HepG2 (cell line): Measurements from ENCODE around the gene HNRNPF. TPM values are rescaled to one million over a fixed set of nuclear protein-coding genes. Genes with fewer than 3 reads are reported as not detected.

Experiments
- ATAC-seq: fragments of 200-7000 bp; cut with Tn5 transposase; 3 replicates; pipeline ENCODE4 v1.9.1; 2020; ENCODE audit warnings: mild to moderate bottlenecking, moderate library complexity
- BruUV-seq: library from RNA; stranded (reverse); fragments of 400-500 nt; replicated peaks from 2 replicates; lab custom pipeline; 2021; lab: Mats Ljungman, UMichigan
- CTCF ChIA-PET: fragments of 300-600 bp; formaldehyde crosslinking; extraction: SDS; loops from one replicate; lab custom pipeline; 2021; ENCODE audit warnings: low total read pairs, inconsistent platforms, low intra/inter-chr PET ratio; lab: Yijun Ruan, JAX
- POLR2A ChIA-PET: fragments of 350-600 bp; sonication (Branson Sonifier 250); formaldehyde crosslinking; loops from one replicate; lab custom pipeline; 2020; ENCODE audit warnings: antibody characterized with exemption, inconsistent platforms; lab: Yijun Ruan, JAX
- DNase-seq: peaks from one replicate; pipeline ENCODE4 v3.0.0-alpha.2; 2015; ENCODE audit warnings: low spot score
- FAIRE-seq: peaks from 3 replicates; lab custom pipeline; 2011; peaks lifted over from hg19 to GRCh38; lab: Jason Lieb, UNC
- H2AFZ ChIP-seq: one replicate; pipeline ENCODE4 v1.6.1; 2011; ENCODE audit warnings: low read length, inconsistent platforms
- H3K27ac ChIP-seq: fragments of 300-600 bp; 3 replicates; pipeline ENCODE4 v1.8.0; 2011; ENCODE audit warnings: mixed run types, mild to moderate bottlenecking, mixed read lengths, low read length, inconsistent platforms; ENCODE audit not compliant: insufficient read depth; ENCODE audit errors: extremely low read length
- H3K27me3 ChIP-seq, 2 experiments: fragments of 200-600 bp in 1 of 2; 2 replicates in 1 of 2; 3 replicates in 1 of 2; pipeline versions ENCODE4 v1.6.0 to v1.8.0; 2011; ENCODE audit warnings: low read length in 2 of 2, mild to moderate bottlenecking in 2 of 2, moderate library complexity in 2 of 2, inconsistent platforms in 1 of 2; ENCODE audit not compliant: insufficient read depth in 2 of 2, control insufficient read depth in 1 of 2
- H3K36me3 ChIP-seq, 2 experiments: fragments of 200-600 bp in 1 of 2; replicated peaks in 1 of 2; 2 replicates in 1 of 2; 3 replicates in 1 of 2; pipeline versions ENCODE4 v1.5.1 to v1.8.0; 2011; ENCODE audit warnings: low read length in 2 of 2, inconsistent platforms in 1 of 2; ENCODE audit not compliant: insufficient read depth in 2 of 2, control insufficient read depth in 1 of 2
- H3K4me1 ChIP-seq: 2 replicates; pipeline ENCODE4 v1.5.1; 2012; ENCODE audit warnings: low read length, inconsistent platforms; ENCODE audit not compliant: insufficient read depth
- H3K4me2 ChIP-seq: 2 replicates; pipeline ENCODE4 v1.6.0; 2011; ENCODE audit warnings: low read depth, low read length, inconsistent platforms
- H3K4me3 ChIP-seq, 3 experiments: fragments of 200-600 bp in 1 of 3; sonication (generic), shearing (Covaris generic) in 1 of 3; replicated peaks in 1 of 3; 2 replicates each; pipeline ENCODE4 v1.5.1; 2011 to 2016; ENCODE audit warnings: low read length in 3 of 3, inconsistent platforms in 2 of 3, low read depth in 2 of 3, mild to moderate bottlenecking in 2 of 3, control low read depth in 1 of 3, mixed read lengths in 1 of 3; ENCODE audit not compliant: insufficient read depth in 1 of 3
- H3K79me2 ChIP-seq: one replicate; pipeline ENCODE4 v1.6.1; 2011; ENCODE audit warnings: low read length, inconsistent platforms; ENCODE audit not compliant: insufficient read depth
- H3K9ac ChIP-seq: 2 replicates; pipeline ENCODE4 v1.6.0; 2011; ENCODE audit warnings: mild to moderate bottlenecking, low read depth, low read length, inconsistent platforms; ENCODE audit not compliant: insufficient read depth
- H3K9me3 ChIP-seq: 2 replicates; pipeline ENCODE4 v1.5.1; 2012; ENCODE audit warnings: mild to moderate bottlenecking, low read length
- H4K20me1 ChIP-seq: 2 replicates; pipeline ENCODE4 v1.6.0; 2011; ENCODE audit warnings: inconsistent platforms, mild to moderate bottlenecking, low read length, moderate library complexity; ENCODE audit not compliant: insufficient read depth
- ATF7-NPFF ChIP-seq: sonication (generic); formaldehyde crosslinking; IDR thresholded peaks from 2 replicates; pipeline ENCODE4 v1.8.1; 2023; ENCODE audit warnings: mild to moderate bottlenecking, low read depth, missing genetic modification reagents, moderate library complexity
- CAMTA2 ChIP-seq: sonication (generic); formaldehyde crosslinking; IDR thresholded peaks from 2 replicates; pipeline ENCODE4 v1.4.0; 2020; ENCODE audit warnings: mild to moderate bottlenecking, missing genetic modification reagents, borderline replicate concordance
- DNMT3B ChIP-seq: conservative IDR thresholded peaks from 2 replicates; pipeline ENCODE4 v1.6.1; 2016; ENCODE audit warnings: missing biosample characterization, control low read depth
- MAFG ChIP-seq: sonication (generic); formaldehyde crosslinking; IDR thresholded peaks from 2 replicates; pipeline ENCODE4 v1.5.1; 2020; ENCODE audit warnings: mild to moderate bottlenecking, missing genetic modification reagents
- MEIS1 ChIP-seq: sonication (generic); formaldehyde crosslinking; IDR thresholded peaks from 2 replicates; pipeline ENCODE4 v1.9.0; 2021; ENCODE audit warnings: mild to moderate bottlenecking, missing genetic modification reagents, moderate library complexity, borderline replicate concordance
- MYNN ChIP-seq: sonication (generic); formaldehyde crosslinking; IDR thresholded peaks from 2 replicates; pipeline ENCODE4 v1.4.0; 2020; ENCODE audit warnings: mild to moderate bottlenecking, low read depth, missing genetic modification reagents
- RXRA ChIP-seq: sonication (generic); formaldehyde crosslinking; IDR thresholded peaks from 2 replicates; pipeline ENCODE4 v1.5.1; 2020; ENCODE audit warnings: missing genetic modification reagents
- SMC3 ChIP-seq: IDR thresholded peaks from 2 replicates; pipeline ENCODE4 v1.6.1; 2011; ENCODE audit warnings: low read length, improper control_type of control experiment
- ZNF138 ChIP-seq: sonication (generic); formaldehyde crosslinking; IDR thresholded peaks from 2 replicates; pipeline ENCODE4 v1.5.0; 2020; ENCODE audit warnings: mild to moderate bottlenecking, low read depth, missing genetic modification reagents
- ZNF572 ChIP-seq: sonication (generic); formaldehyde crosslinking; IDR thresholded peaks from 2 replicates; pipeline ENCODE4 v1.5.1; 2020; ENCODE audit warnings: mild to moderate bottlenecking, missing genetic modification reagents
- ZNF891 ChIP-seq: sonication (generic); formaldehyde crosslinking; IDR thresholded peaks from 2 replicates; pipeline ENCODE4 v1.5.0; 2020; ENCODE audit warnings: mild to moderate bottlenecking, missing genetic modification reagents
- WGBS: methylation state at CpG from one replicate; pipeline ENCODE4 v1.1.6; 2017; ENCODE audit warnings: low lambda C conversion rate; 5-methylcytosine and 5-hydroxymethylcytosine counted together
- in situ Hi-C: cut with HindIII; loops from 2 replicates; pipeline ENCODE4 v1.10.0; 2017; ENCODE audit warnings: low pct_unique_long_range_greater_than_20kb; ENCODE audit not compliant: extremely low pct_ligation_motif_present
- intact Hi-C: fragments of 100-400 bp; cut with micrococcal nuclease; formaldehyde crosslinking; loops from one replicate; pipeline ENCODE4 v1.10.0; 2022; ENCODE audit not compliant: unreplicated experiment
- polyA plus RNA-seq, 8 experiments: library from polyadenylated mRNA; depleted of rRNA in 3 of 8; stranded (reverse) in 7 of 8; unstranded in 1 of 8; fragments of >200 nt; fragmentation: Illumina TruSeq in 4 of 8; extraction: Trizol in 4 of 8; gene quantifications; 2 replicates each; pipeline versions ENCODE4 v1.2.1 to v1.2.3, GENCODE V29; 2011 to 2016; ENCODE audit warnings: low read depth in 4 of 8, missing spikeins in 1 of 8, mixed read lengths in 1 of 8; ENCODE audit not compliant: insufficient read depth in 1 of 8
- total RNA-seq, 5 experiments: library from RNA; depleted of rRNA; stranded (reverse); fragments of >200 nt; fragmentation: Illumina TruSeq; extraction: Trizol; gene quantifications; 2 replicates each; pipeline ENCODE4 v1.2.3, GENCODE V29; 2016; ENCODE audit warnings: low read depth in 1 of 5
- TF ChIP-seq, protein P1 (sequence below): sonication (generic); formaldehyde crosslinking; IDR thresholded peaks from 2 replicates; pipeline ENCODE4 v1.4.0; 2020; ENCODE audit warnings: mild to moderate bottlenecking, missing genetic modification reagents
- TF ChIP-seq, protein P2 (sequence below): sonication (generic); formaldehyde crosslinking; IDR thresholded peaks from 2 replicates; pipeline ENCODE4 v1.4.0; 2020; ENCODE audit warnings: missing genetic modification reagents
- TF ChIP-seq, protein P3 (sequence below): sonication (generic); formaldehyde crosslinking; IDR thresholded peaks from 2 replicates; pipeline ENCODE4 v1.4.0; 2020; ENCODE audit warnings: mild to moderate bottlenecking, missing genetic modification reagents
- TF ChIP-seq, protein P4 (sequence below): sonication (generic); formaldehyde crosslinking; IDR thresholded peaks from 2 replicates; pipeline ENCODE4 v1.4.0; 2020; ENCODE audit warnings: low read depth, missing genetic modification reagents

Gene HNRNPF
- total and polyA plus RNA-seq, 2 of the 13 experiments (the other 11 are each of a cell fraction or from before 2014, with no cell fraction given) = 166 to 308 TPM

DNA sequence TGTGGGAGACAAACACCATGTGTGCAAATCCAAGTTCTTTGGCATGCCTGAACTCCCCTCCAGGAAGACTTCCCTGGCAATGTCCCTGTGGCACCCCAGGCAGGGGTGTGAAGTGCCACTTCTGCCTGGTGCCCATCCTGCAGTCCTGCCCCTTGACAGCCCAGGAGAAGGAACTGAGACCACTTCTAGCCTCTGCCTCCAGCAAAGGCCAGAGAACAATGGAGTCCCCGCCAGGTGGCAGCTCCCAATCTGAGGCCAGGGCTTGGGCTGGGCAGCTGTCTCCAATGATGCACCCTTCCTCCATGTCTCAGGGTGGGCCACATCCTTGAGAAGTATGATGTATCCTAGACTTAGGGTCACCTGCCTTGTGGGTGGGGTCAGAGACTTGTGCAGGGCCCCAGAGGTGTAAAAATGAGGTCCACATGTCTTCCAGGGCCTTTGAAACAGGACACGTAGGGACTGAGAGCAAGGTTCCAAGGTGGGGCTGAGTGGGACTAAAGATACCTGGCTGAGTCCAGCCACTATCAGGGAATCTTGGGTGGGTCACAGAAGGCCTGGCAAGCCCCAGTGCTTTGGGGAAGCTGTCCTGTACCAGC, 32.1 kb downstream of the HNRNPF start:
- FAIRE-seq (no peak), ATAC-seq (peak; percentile 56), DNase-seq (no peak)
- no peak overlapping the region for H3K9ac ChIP-seq
- H3K9me3 ChIP-seq = no peaks in the 10 kb centered on the region
- no peak overlapping the region for H2AFZ ChIP-seq
- peak overlapping the region in 1 of 3 experiments; percentile 72; a peak in 2 of 6 replicates for H3K4me3 ChIP-seq
- H3K36me3 ChIP-seq = no peaks in the 10 kb centered on the region
- H3K79me2 ChIP-seq = no peaks in the 10 kb centered on the region
- in situ Hi-C loops = no loop called here
- POLR2A ChIA-PET = interaction anchor here (0.9 to 1.0 kb wide), 2 partner anchors 17 to 60 kb away, joined by 3 to 4 read pairs; partner anchors contain the start of gene ZNF487
- BruUV-seq = no TSS peak
- H3K27me3 ChIP-seq = 0 out of 5 replicates have a peak, but pooled peaks cover 0 to 8% of the 10 kb centered on the region in 2 experiments
- H4K20me1 ChIP-seq = no peaks in the 10 kb centered on the region
- 17% methylated on average over 1 of the region's 2 CpGs for WGBS
- H3K4me1 ChIP-seq = peaks cover 29% of the 10 kb centered on the region
- H3K27ac ChIP-seq = no peak overlapping the region
- peak overlapping the region; percentile 94 for H3K4me2 ChIP-seq
- intact Hi-C loops = no loop called here
- CTCF ChIA-PET = interaction anchor here (2.0 kb wide), 1 partner anchor 85 kb away, joined by 16 read pairs; no protein-coding TSS in a partner anchor
- 0 out of 2 replicates have a peak, but pooled peaks have one; percentile 19 for TF ChIP-seq MAFG (CRISPR knock-in tag)
- TF ChIP-seq ZNF572 (CRISPR knock-in tag) = 0 out of 2 replicates have a peak, but pooled peaks have one; percentile 38
- TF ChIP-seq RXRA = 0 out of 2 replicates have a peak, but pooled peaks have one; percentile 5
- no peak for TF ChIP-seq DNMT3B (CRISPR knock-in tag)
- TF ChIP-seq MEIS1 = no peak
- TF ChIP-seq, protein P1, sequence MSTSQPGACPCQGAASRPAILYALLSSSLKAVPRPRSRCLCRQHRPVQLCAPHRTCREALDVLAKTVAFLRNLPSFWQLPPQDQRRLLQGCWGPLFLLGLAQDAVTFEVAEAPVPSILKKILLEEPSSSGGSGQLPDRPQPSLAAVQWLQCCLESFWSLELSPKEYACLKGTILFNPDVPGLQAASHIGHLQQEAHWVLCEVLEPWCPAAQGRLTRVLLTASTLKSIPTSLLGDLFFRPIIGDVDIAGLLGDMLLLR = no peak
- no peak for TF ChIP-seq MYNN (CRISPR knock-in tag)
- TF ChIP-seq CAMTA2 = no peak
- TF ChIP-seq, protein P2, sequence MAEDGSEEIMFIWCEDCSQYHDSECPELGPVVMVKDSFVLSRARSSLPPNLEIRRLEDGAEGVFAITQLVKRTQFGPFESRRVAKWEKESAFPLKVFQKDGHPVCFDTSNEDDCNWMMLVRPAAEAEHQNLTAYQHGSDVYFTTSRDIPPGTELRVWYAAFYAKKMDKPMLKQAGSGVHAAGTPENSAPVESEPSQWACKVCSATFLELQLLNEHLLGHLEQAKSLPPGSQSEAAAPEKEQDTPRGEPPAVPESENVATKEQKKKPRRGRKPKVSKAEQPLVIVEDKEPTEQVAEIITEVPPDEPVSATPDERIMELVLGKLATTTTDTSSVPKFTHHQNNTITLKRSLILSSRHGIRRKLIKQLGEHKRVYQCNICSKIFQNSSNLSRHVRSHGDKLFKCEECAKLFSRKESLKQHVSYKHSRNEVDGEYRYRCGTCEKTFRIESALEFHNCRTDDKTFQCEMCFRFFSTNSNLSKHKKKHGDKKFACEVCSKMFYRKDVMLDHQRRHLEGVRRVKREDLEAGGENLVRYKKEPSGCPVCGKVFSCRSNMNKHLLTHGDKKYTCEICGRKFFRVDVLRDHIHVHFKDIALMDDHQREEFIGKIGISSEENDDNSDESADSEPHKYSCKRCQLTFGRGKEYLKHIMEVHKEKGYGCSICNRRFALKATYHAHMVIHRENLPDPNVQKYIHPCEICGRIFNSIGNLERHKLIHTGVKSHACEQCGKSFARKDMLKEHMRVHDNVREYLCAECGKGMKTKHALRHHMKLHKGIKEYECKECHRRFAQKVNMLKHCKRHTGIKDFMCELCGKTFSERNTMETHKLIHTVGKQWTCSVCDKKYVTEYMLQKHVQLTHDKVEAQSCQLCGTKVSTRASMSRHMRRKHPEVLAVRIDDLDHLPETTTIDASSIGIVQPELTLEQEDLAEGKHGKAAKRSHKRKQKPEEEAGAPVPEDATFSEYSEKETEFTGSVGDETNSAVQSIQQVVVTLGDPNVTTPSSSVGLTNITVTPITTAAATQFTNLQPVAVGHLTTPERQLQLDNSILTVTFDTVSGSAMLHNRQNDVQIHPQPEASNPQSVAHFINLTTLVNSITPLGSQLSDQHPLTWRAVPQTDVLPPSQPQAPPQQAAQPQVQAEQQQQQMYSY = no peak
- TF ChIP-seq, protein P3, sequence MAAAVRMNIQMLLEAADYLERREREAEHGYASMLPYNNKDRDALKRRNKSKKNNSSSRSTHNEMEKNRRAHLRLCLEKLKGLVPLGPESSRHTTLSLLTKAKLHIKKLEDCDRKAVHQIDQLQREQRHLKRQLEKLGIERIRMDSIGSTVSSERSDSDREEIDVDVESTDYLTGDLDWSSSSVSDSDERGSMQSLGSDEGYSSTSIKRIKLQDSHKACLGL (CRISPR knock-in tag) = 0 out of 2 replicates have a peak, but pooled peaks have one; percentile 25
- no peak for TF ChIP-seq ZNF891 (CRISPR knock-in tag)
- TF ChIP-seq, protein P4, sequence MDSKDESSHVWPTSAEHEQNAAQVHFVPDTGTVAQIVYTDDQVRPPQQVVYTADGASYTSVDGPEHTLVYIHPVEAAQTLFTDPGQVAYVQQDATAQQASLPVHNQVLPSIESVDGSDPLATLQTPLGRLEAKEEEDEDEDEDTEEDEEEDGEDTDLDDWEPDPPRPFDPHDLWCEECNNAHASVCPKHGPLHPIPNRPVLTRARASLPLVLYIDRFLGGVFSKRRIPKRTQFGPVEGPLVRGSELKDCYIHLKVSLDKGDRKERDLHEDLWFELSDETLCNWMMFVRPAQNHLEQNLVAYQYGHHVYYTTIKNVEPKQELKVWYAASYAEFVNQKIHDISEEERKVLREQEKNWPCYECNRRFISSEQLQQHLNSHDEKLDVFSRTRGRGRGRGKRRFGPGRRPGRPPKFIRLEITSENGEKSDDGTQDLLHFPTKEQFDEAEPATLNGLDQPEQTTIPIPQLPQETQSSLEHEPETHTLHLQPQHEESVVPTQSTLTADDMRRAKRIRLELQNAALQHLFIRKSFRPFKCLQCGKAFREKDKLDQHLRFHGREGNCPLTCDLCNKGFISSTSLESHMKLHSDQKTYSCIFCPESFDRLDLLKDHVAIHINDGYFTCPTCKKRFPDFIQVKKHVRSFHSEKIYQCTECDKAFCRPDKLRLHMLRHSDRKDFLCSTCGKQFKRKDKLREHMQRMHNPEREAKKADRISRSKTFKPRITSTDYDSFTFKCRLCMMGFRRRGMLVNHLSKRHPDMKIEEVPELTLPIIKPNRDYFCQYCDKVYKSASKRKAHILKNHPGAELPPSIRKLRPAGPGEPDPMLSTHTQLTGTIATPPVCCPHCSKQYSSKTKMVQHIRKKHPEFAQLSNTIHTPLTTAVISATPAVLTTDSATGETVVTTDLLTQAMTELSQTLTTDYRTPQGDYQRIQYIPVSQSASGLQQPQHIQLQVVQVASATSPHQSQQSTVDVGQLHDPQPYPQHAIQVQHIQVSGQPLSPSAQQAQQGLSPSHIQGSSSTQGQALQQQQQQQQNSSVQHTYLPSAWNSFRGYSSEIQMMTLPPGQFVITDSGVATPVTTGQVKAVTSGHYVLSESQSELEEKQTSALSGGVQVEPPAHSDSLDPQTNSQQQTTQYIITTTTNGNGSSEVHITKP (CRISPR knock-in tag) = no peak
- TF ChIP-seq ZNF138 = no peak
- 0 out of 2 replicates have a peak, but pooled peaks have one; percentile 3 for TF ChIP-seq SMC3
- TF ChIP-seq ATF7-NPFF (CRISPR knock-in tag) = no peak
